ENCODE measurements around the gene FANK1. TPM values are rescaled to one million over a fixed set of nuclear protein-coding genes. Genes with fewer than 3 reads are reported as not detected.

Gene FANK1
- polyA plus RNA-seq, 3 donors: 0.20 TPM; not detected in 2

GRCh38 chr10:126027692-126028091, 131.3 kb downstream of the FANK1 start:
- H3K27me3 Mint-ChIP-seq (ENCODE audit: low read depth in 3 of 3): peaks cover 0 to 5% (median 0%) of the 10 kb centered on the region in 3 donors
- H3K4me2 ChIP-seq (replicated peaks; ENCODE audit: extremely low read depth, low read length, poor library complexity, severe bottlenecking): no peak overlapping the region
- no peak overlapping the region for H3K27ac Mint-ChIP-seq
- H3K4me1 Mint-ChIP-seq: no peaks in the 10 kb centered on the region
- no peak for DNase-seq
- intact Hi-C loops (cut with micrococcal nuclease): no loop called here
- no peaks in the 10 kb centered on the region for H3K36me3 Mint-ChIP-seq
- no peaks in the 10 kb centered on the region for H3K36me3 ChIP-seq (replicated peaks in 1 of 2; ENCODE audit: control insufficient read depth in 1 of 2, insufficient read depth in 2 of 2, low read length in 2 of 2)
- H2AFZ ChIP-seq (ENCODE audit: insufficient read depth, low read depth, low read length, poor library complexity, severe bottlenecking): no peak overlapping the region
- no peak overlapping the region for H3K4me3 ChIP-seq (replicated peaks in 1 of 3; ENCODE audit: low read depth in 2 of 3, low read length in 3 of 3)
- peaks cover 0 to 26% (median 6%) of the 10 kb centered on the region in 7 donors for H3K9me3 Mint-ChIP-seq
- no peaks in the 10 kb centered on the region for H3K4me1 ChIP-seq (ENCODE audit: control insufficient read depth in 1 of 2, insufficient read depth in 2 of 2, low read length in 2 of 2)
- no peak overlapping the region for H3K4me3 Mint-ChIP-seq
- no peaks in the 10 kb centered on the region for H3K9me3 ChIP-seq (replicated peaks in 1 of 2; ENCODE audit: control insufficient read depth in 1 of 2, insufficient read depth in 1 of 2, low read length in 2 of 2)
- no peak overlapping the region for H3K27ac ChIP-seq (ENCODE audit: low read depth in 1 of 2, low read length in 2 of 2)
- no peaks in the 10 kb centered on the region for H3K27me3 ChIP-seq (ENCODE audit: control insufficient read depth in 2 of 2, insufficient read depth in 2 of 2, low read length in 2 of 2)
- H4K20me1 ChIP-seq (ENCODE audit: insufficient read depth, low read length): no peaks in the 10 kb centered on the region
- no peaks in the 10 kb centered on the region for H3K79me2 ChIP-seq (ENCODE audit: insufficient read depth, low read length)
- H3K9ac ChIP-seq (ENCODE audit: insufficient read depth, low read length, poor library complexity, severe bottlenecking): no peak overlapping the region
- WGBS (ENCODE audit: insufficient coverage): no CpG with 5 or more reads among the region's 1 CpG
- no peak for TF ChIP-seq CTCF (IDR thresholded peaks at IDR 0.05)

- H3K4me3 Mint-ChIP-seq: no peak overlapping the region
- no peak overlapping the region for H3K9ac ChIP-seq (ENCODE audit: insufficient read depth, low read length, poor library complexity, severe bottlenecking)
- H3K9me3 ChIP-seq (replicated peaks in 1 of 2; ENCODE audit: control insufficient read depth in 1 of 2, insufficient read depth in 1 of 2, low read length in 2 of 2): peaks cover 5 to 10% of the 10 kb centered on the region in 2 donors
- H3K27me3 Mint-ChIP-seq (ENCODE audit: low read depth in 3 of 3): peaks cover 0 to 3% (median 0%) of the 10 kb centered on the region in 3 donors
- no peaks in the 10 kb centered on the region for H3K79me2 ChIP-seq (ENCODE audit: insufficient read depth, low read length)
- 100% methylated on average over 1 of the region's 3 CpGs for WGBS (ENCODE audit: insufficient coverage)
- no peak overlapping the region for H3K4me3 ChIP-seq (replicated peaks in 1 of 3; ENCODE audit: low read depth in 2 of 3, low read length in 3 of 3)
- no peak overlapping the region for H3K27ac Mint-ChIP-seq
- H3K4me1 ChIP-seq (ENCODE audit: control insufficient read depth in 1 of 2, insufficient read depth in 2 of 2, low read length in 2 of 2): peaks cover 0 to 5% of the 10 kb centered on the region in 2 donors
- peaks cover 5 to 34% (median 14%) of the 10 kb centered on the region in 7 donors for H3K9me3 Mint-ChIP-seq
- TF ChIP-seq CTCF (IDR thresholded peaks at IDR 0.05): no peak
- H3K27ac ChIP-seq (ENCODE audit: low read depth in 1 of 2, low read length in 2 of 2): no peak overlapping the region
- intact Hi-C loops (cut with micrococcal nuclease): no loop called here
- no peaks in the 10 kb centered on the region for H3K36me3 ChIP-seq (replicated peaks in 1 of 2; ENCODE audit: control insufficient read depth in 1 of 2, insufficient read depth in 2 of 2, low read length in 2 of 2)
- no peak for DNase-seq
- H3K4me2 ChIP-seq (replicated peaks; ENCODE audit: extremely low read depth, low read length, poor library complexity, severe bottlenecking): no peak overlapping the region
- peaks cover 0 to 3% of the 10 kb centered on the region in 2 donors for H3K36me3 Mint-ChIP-seq
- peaks cover 7% of the 10 kb centered on the region for H3K4me1 Mint-ChIP-seq
- no peaks in the 10 kb centered on the region for H3K27me3 ChIP-seq (ENCODE audit: control insufficient read depth in 2 of 2, insufficient read depth in 2 of 2, low read length in 2 of 2)
- no peaks in the 10 kb centered on the region for H4K20me1 ChIP-seq (ENCODE audit: insufficient read depth, low read length)
- no peak overlapping the region for H2AFZ ChIP-seq (ENCODE audit: insufficient read depth, low read depth, low read length, poor library complexity, severe bottlenecking)
Measured at GRCh38 chr10:126029999-126030398, 133.6 kb downstream of the FANK1 start.

Measured in CD14-positive monocyte (primary cell).